KG1 (cell line): ENCODE measurements around the gene TCEAL5.
"Not testable (repeated sequence)": the region's sequence is repeated elsewhere in the genome, so short reads cannot be mapped to it uniquely, and the experiment has no call there.

Experiments used
- DNase-seq: peaks from one replicate; lab custom pipeline; 2025; lab: John Stamatoyannopoulos, UW

The TCEAL5 gene

DNA sequence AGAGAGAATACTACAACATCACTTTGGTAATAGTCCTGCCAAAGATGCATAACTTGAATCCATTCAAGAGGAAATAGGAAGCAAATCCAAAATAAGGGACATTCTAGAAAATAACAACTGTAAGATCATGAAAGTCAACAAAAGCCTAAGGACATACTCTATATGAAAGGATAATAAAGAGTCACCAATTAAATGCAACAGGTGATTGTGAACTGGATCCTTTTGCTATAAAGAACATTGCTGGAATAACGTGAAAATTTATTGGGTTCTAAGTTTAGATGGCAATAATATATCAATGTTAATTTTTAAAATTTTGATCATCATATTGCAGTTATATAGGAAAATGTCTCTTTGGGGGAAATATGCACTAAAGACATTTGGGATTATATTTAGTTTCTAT is 41.7 kb downstream of the TCEAL5 start:
- DNase-seq: no peak

DNA sequence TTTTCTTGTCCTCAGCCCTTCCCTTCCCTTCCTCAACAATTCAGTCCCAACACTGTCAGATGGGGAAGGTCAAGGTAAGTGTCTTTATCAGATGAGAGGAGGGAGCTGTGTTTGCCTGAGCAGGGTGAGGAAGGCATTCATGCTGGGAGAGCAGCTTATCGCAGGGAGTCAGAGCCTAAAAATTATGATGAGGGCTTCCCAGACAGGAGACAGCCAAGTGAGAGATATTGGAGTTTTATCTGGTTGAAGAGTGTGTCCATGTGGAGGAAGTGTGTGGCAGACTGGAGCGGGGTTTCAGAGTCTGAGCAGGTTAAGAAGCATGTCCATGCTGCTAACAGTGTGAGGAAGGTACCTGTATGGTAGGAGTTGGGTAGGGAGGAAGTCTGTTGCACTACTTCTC is 43.3 kb downstream of the TCEAL5 start:
- no peak for DNase-seq

DNA sequence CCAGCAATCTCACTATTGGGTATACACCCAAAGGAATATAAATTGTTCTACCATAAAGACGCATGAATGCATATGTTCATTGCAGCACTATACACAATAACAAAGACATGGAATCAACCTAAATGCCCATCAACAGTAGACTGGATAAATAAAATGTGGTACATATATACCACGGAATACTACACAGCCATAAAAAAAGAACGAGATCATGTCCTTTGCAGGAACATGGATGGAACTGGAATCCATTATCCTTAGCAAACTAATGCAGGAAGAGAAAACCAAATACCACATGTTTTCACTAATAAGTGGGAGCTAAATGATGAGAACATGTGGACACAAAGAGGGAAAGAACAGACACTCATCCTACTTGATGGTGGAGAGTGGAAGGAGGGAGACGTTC is 50.6 kb downstream of the TCEAL5 start:
- DNase-seq: not testable (repeated sequence)
